Upper lobe of left lung (tissue), 6 donors: ENCODE data around the gene TMEM140. TPM values are rescaled to one million over a fixed set of nuclear protein-coding genes. Genes with fewer than 3 reads are reported as not detected.
A peak's percentile ranks its signal among the peaks of the same experiment; 100 is the strongest.

ENCODE experiments used
- ATAC-seq, 2 donors: fragments of 200-7000 bp; cut with Tn5 transposase; one replicate each; pipeline ENCODE4 v1.9.1; 2022; ENCODE audit warnings: mild to moderate bottlenecking in 2 of 2, moderate library complexity in 2 of 2; ENCODE audit not compliant: low FRiP score in 2 of 2
- DNase-seq, 2 donors: peaks; one replicate each; pipeline ENCODE4 v3.0.0-alpha.2; 2019 to 2020
- H3K27ac ChIP-seq, 4 donors: fragments of 200-600 bp; sonication (generic); one replicate each; pipeline ENCODE4 v1.5.1; 2016 to 2019
- H3K27me3 ChIP-seq, 4 donors: fragments of 200-600 bp; sonication (generic); one replicate each; pipeline ENCODE4 v1.5.1; 2017 to 2019
- H3K36me3 ChIP-seq, 4 donors: fragments of 200-600 bp; sonication (generic); one replicate each; pipeline ENCODE4 v1.5.1; 2016 to 2019
- H3K4me1 ChIP-seq, 4 donors: fragments of 200-600 bp; sonication (generic); one replicate each; pipeline ENCODE4 v1.5.1; 2018 to 2019
- H3K4me3 ChIP-seq, 4 donors: fragments of 200-600 bp; sonication (generic); one replicate each; pipeline ENCODE4 v1.5.1; 2017 to 2019; ENCODE audit warnings: mild to moderate bottlenecking in 2 of 4, moderate library complexity in 1 of 4
- H3K9me3 ChIP-seq, 4 donors: fragments of 200-600 bp; sonication (generic); one replicate each; pipeline ENCODE4 v1.5.1; 2018 to 2019
- CTCF ChIP-seq, 6 experiments: fragments of 450-650 bp in 4 of 6; fragments of 200-600 bp in 2 of 6; sonication (generic) in 2 of 6; IDR thresholded peaks; one replicate each; pipeline ENCODE4 v1.5.1; 2016 to 2019; ENCODE audit warnings: antibody characterized with exemption in 6 of 6
- EP300 ChIP-seq, 4 donors: sonication (generic); formaldehyde crosslinking; IDR thresholded peaks; one replicate each; pipeline ENCODE4 v1.5.1; 2017; ENCODE audit warnings: antibody characterized with exemption in 4 of 4, control low read depth in 2 of 4
- POLR2A ChIP-seq, 4 donors: fragments of 450-650 bp; IDR thresholded peaks; one replicate each; pipeline ENCODE4 v1.5.1; 2016 to 2017; ENCODE audit warnings: antibody characterized with exemption in 4 of 4, mild to moderate bottlenecking in 2 of 4
- POLR2AphosphoS5 ChIP-seq, 2 donors: sonication (generic); formaldehyde crosslinking; IDR thresholded peaks; one replicate each; pipeline ENCODE4 v1.5.1; 2017; ENCODE audit warnings: antibody characterized with exemption in 2 of 2
- WGBS, 2 donors: methylation state at CpG; one replicate each; pipeline ENCODE4 v1.1.5; 2017 to 2018; 5-methylcytosine and 5-hydroxymethylcytosine counted together
- total RNA-seq, 6 donors: library from RNA; depleted of rRNA in 4 of 6; stranded (reverse); fragments of >200 nt in 4 of 6; gene quantifications; one replicate each; pipeline versions ENCODE4 v1.1.0 to v1.2.1, GENCODE V29; 2016 to 2021
- donor health status: DM: no; HTN: no; CAD: no; lungs with moderate emphysema.
- donor health status: DM: no; HTN: yes; CAD: no; lungs with severe emphysema.

The TMEM140 gene
- total RNA-seq, 6 donors from 2014 or later, result 25.2 to 59.2 (median 32.4) TPM

- 65 to 77% methylated on average over 6 of the region's 6 CpGs for WGBS, 2 donors
These were observed 56.5 kb downstream of the TMEM140 start for GRCh38 chr7:135204341-135204749.

GRCh38 chr7:135204876-135205275, 57.0 kb downstream of the TMEM140 start:
- H3K4me1 ChIP-seq, result peaks cover 20 to 35% (median 29%) of the 10 kb centered on the region in 4 donors
- peaks cover 0 to 52% (median 33%) of the 10 kb centered on the region in 4 donors for H3K36me3 ChIP-seq
- no peak for ATAC-seq

More at GRCh38 chr7:135204341-135204749, 56.5 kb downstream of the TMEM140 start:
- TF ChIP-seq CTCF (IDR thresholded peaks at IDR 0.05), result no peak
- no peak for TF ChIP-seq POLR2A (IDR thresholded peaks at IDR 0.05)
- peak in 1 of 2 donors; percentile 53 for TF ChIP-seq POLR2AphosphoS5 (IDR thresholded peaks at IDR 0.05)
- no peak for TF ChIP-seq EP300 (IDR thresholded peaks at IDR 0.05)
- Histone ChIP-seq H3K9me3 (no peaks in the 10 kb centered on the region), H3K27me3 (no peaks in the 10 kb centered on the region), H3K27ac (peak overlapping the region; percentile 26 to 70 (median 59)), H3K36me3 (peaks cover 0 to 57% (median 36%) of the 10 kb centered on the region in 4 donors), H3K4me1 (peaks cover 15 to 30% (median 27%) of the 10 kb centered on the region in 4 donors), H3K4me3 (peak overlapping the region in 2 of 4 donors; percentile 17 to 25)
- peak; percentile 17 to 67 for ATAC-seq
- DNase-seq, result no peak

GRCh38 chr7:135205850-135206249, 58.0 kb downstream of the TMEM140 start:
- H3K4me3 ChIP-seq, result no peak overlapping the region
- H3K27me3 ChIP-seq, result no peaks in the 10 kb centered on the region
- no peak for DNase-seq
- H3K36me3 ChIP-seq, result peaks cover 0 to 44% (median 26%) of the 10 kb centered on the region in 4 donors
- peaks cover 26 to 45% (median 34%) of the 10 kb centered on the region in 4 donors for H3K4me1 ChIP-seq
- no peaks in the 10 kb centered on the region for H3K9me3 ChIP-seq
- WGBS, 2 donors, result 80 to 87% methylated on average over 8 of the region's 8 CpGs
- ATAC-seq, result no peak
- no peak for TF ChIP-seq CTCF (IDR thresholded peaks at IDR 0.05)
- peak in 1 of 4 donors; percentile 6 for TF ChIP-seq POLR2A (IDR thresholded peaks at IDR 0.05)
- H3K27ac ChIP-seq, result peak overlapping the region; percentile 18 to 73 (median 27)

More at GRCh38 chr7:135204876-135205275, 57.0 kb downstream of the TMEM140 start:
- Histone ChIP-seq H3K27me3 (no peaks in the 10 kb centered on the region), H3K9me3 (no peaks in the 10 kb centered on the region), H3K4me3 (no peak overlapping the region), H3K27ac (peak overlapping the region; percentile 18 to 73 (median 27))
- DNase-seq, result no peak
- WGBS, 2 donors, result 78 to 88% methylated on average over 5 of the region's 5 CpGs
- no peak for TF ChIP-seq CTCF (IDR thresholded peaks at IDR 0.05)
- no peak for TF ChIP-seq POLR2A (IDR thresholded peaks at IDR 0.05)
- no peak for TF ChIP-seq POLR2AphosphoS5 (IDR thresholded peaks at IDR 0.05)
- TF ChIP-seq EP300 (IDR thresholded peaks at IDR 0.05), result no peak

- no peaks in the 10 kb centered on the region for H3K27me3 ChIP-seq
- H3K36me3 ChIP-seq, result peaks cover 0 to 35% (median 21%) of the 10 kb centered on the region in 4 donors
- ATAC-seq (no peak), DNase-seq (no peak)
- H3K4me3 ChIP-seq, result no peak overlapping the region
- H3K4me1 ChIP-seq, result peaks cover 26 to 46% (median 35%) of the 10 kb centered on the region in 4 donors
- H3K9me3 ChIP-seq, result no peaks in the 10 kb centered on the region
- WGBS, 2 donors, result 75% methylated on average over 7 of the region's 7 CpGs
- no peak for TF ChIP-seq CTCF (IDR thresholded peaks at IDR 0.05)
- peak overlapping the region in 3 of 4 donors; percentile 55 to 73 (median 65) for H3K27ac ChIP-seq
These were observed 59.1 kb downstream of the TMEM140 start for GRCh38 chr7:135206941-135207391.
